B cell (primary cell): ENCODE data around the gene RPL19. TPM values are rescaled to one million over a fixed set of nuclear protein-coding genes. Genes with fewer than 3 reads are reported as not detected.
A peak's percentile ranks its signal among the peaks of the same experiment; 100 is the strongest.

ENCODE experiments used
- ATAC-seq: fragments of 200-7000 bp; cut with Tn5 transposase; one replicate; pipeline ENCODE4 v1.10.0; 2021; ENCODE audit warnings: low read depth, mild to moderate bottlenecking, moderate number of reproducible peaks, moderate library complexity
- CTCF ChIA-PET: fragments of 350-600 bp; sonication (Branson Sonifier 250); formaldehyde crosslinking; loops from one replicate; lab custom pipeline; 2021; ENCODE audit warnings: antibody characterized with exemption, inconsistent platforms; lab: Charles Lee
- POLR2A ChIA-PET: fragments of 350-600 bp; sonication (Branson Sonifier 250); formaldehyde crosslinking; loops from one replicate; lab custom pipeline; 2021; ENCODE audit warnings: antibody characterized with exemption; lab: Charles Lee
- DNase-seq: peaks from one replicate; pipeline ENCODE4 v3.0.0; 2013
- H2AFZ ChIP-seq: 2 replicates; pipeline ENCODE4 v1.6.1; 2012; ENCODE audit warnings: mild to moderate bottlenecking, low read depth, low read length; ENCODE audit not compliant: insufficient read depth, poor library complexity, severe bottlenecking
- H3K27ac ChIP-seq, 2 donors: 1 replicate in 1 of 2; 2 replicates in 1 of 2; pipeline ENCODE4 v1.5.1; 2012 to 2013; ENCODE audit warnings: low read length in 2 of 2, mild to moderate bottlenecking in 2 of 2, moderate library complexity in 1 of 2
- H3K27me3 ChIP-seq, 4 experiments: fragments of 200-600 bp in 1 of 4; sonication (generic) in 1 of 4; replicated peaks in 1 of 4; 1 replicate in 2 of 4; 2 replicates in 2 of 4; pipeline versions ENCODE4 v1.6.1 to v1.7.0; 2013 to 2016; ENCODE audit warnings: low read length in 3 of 4, mild to moderate bottlenecking in 2 of 4, mixed read lengths in 1 of 4, moderate library complexity in 1 of 4; ENCODE audit not compliant: insufficient read depth in 4 of 4, control insufficient read depth in 3 of 4; ENCODE audit errors: control extremely low read depth in 1 of 4
- H3K36me3 ChIP-seq, 2 experiments: replicated peaks in 1 of 2; 1 replicate in 1 of 2; 2 replicates in 1 of 2; pipeline versions ENCODE4 v1.6.1 to v1.7.1; 2013; ENCODE audit warnings: low read length in 1 of 2; ENCODE audit not compliant: insufficient read depth in 2 of 2, control insufficient read depth in 1 of 2; ENCODE audit errors: control extremely low read depth in 1 of 2, extremely low read depth in 1 of 2
- H3K4me1 ChIP-seq, 2 donors: fragments of 200-600 bp in 1 of 2; sonication (generic) in 1 of 2; 1 replicate in 1 of 2; 2 replicates in 1 of 2; pipeline versions ENCODE4 v1.5.1 to v1.6.1; 2013 to 2017; ENCODE audit warnings: low read length in 2 of 2; ENCODE audit not compliant: control insufficient read depth in 2 of 2, insufficient read depth in 2 of 2
- H3K4me2 ChIP-seq: replicated peaks from 2 replicates; pipeline ENCODE3; 2012; ENCODE audit warnings: mild to moderate bottlenecking, low read depth, low read length; ENCODE audit not compliant: poor library complexity, severe bottlenecking
- H3K4me3 ChIP-seq, 5 experiments: fragments of 200-600 bp in 1 of 5; sonication (generic) in 1 of 5; 1 replicate in 3 of 5; 2 replicates in 2 of 5; pipeline versions ENCODE4 v1.5.1 to v1.7.0; 2011 to 2016; ENCODE audit warnings: low read length in 4 of 5, mild to moderate bottlenecking in 4 of 5, low read depth in 2 of 5, control low read depth in 1 of 5, moderate library complexity in 1 of 5; ENCODE audit not compliant: insufficient read depth in 1 of 5; ENCODE audit errors: control extremely low read depth in 1 of 5, extremely low read depth in 1 of 5
- H3K79me2 ChIP-seq: fragments of 200-600 bp; sonication (generic); one replicate; pipeline ENCODE4 v1.6.0; 2016; ENCODE audit warnings: low read length; ENCODE audit not compliant: control insufficient read depth, insufficient read depth
- H3K9ac ChIP-seq: fragments of 200-600 bp; sonication (generic); 2 replicates; pipeline ENCODE4 v1.6.1; 2017; ENCODE audit warnings: mild to moderate bottlenecking, low read length, moderate library complexity
- H3K9me3 ChIP-seq, 3 donors: one replicate each; pipeline versions ENCODE4 v1.6.1 to v1.7.1; 2013; ENCODE audit warnings: low read length in 2 of 3; ENCODE audit not compliant: control insufficient read depth in 2 of 3, insufficient read depth in 1 of 3; ENCODE audit errors: control extremely low read depth in 1 of 3
- H4K20me1 ChIP-seq: 2 replicates; pipeline ENCODE4 v1.6.0; 2012; ENCODE audit warnings: mild to moderate bottlenecking, low read length; ENCODE audit not compliant: insufficient read depth, control insufficient read depth, poor library complexity, severe bottlenecking
- H3K27ac Mint-ChIP-seq: one replicate; pipeline ENCODE4 v1.8.0; 2021; ENCODE audit warnings: mixed read lengths
- H3K27me3 Mint-ChIP-seq: one replicate; pipeline ENCODE4 v1.8.0; 2021; ENCODE audit warnings: mixed read lengths
- H3K4me1 Mint-ChIP-seq: one replicate; pipeline ENCODE4 v1.8.0; 2021; ENCODE audit warnings: mixed read lengths
- H3K4me3 Mint-ChIP-seq: one replicate; pipeline ENCODE4 v1.8.0; 2021; ENCODE audit warnings: mixed read lengths
- H3K9me3 Mint-ChIP-seq: one replicate; pipeline ENCODE4 v1.8.0; 2022; ENCODE audit warnings: mixed read lengths; ENCODE audit not compliant: insufficient read depth
- EZH2 ChIP-seq: IDR thresholded peaks from 2 replicates; pipeline ENCODE4 v1.6.1; 2012; ENCODE audit warnings: borderline replicate concordance, low read depth, mild to moderate bottlenecking, moderate library complexity, low read length; ENCODE audit not compliant: insufficient read depth, poor library complexity, severe bottlenecking
- WGBS: methylation state at CpG from one replicate; pipeline ENCODE4 v1.1.5; 2013; ENCODE audit warnings: missing lambda C conversion rate; ENCODE audit not compliant: insufficient coverage; 5-methylcytosine and 5-hydroxymethylcytosine counted together
- intact Hi-C: fragments of 100-400 bp; cut with micrococcal nuclease; formaldehyde crosslinking; loops from one replicate; pipeline ENCODE4 v1.10.0; 2022
- polyA plus RNA-seq: library from polyadenylated mRNA; depleted of rRNA; stranded (reverse); fragments of >200 nt; gene quantifications from 2 replicates; pipeline ENCODE4 v1.2.3, GENCODE V29; 2012
- total RNA-seq, 2 donors: library from RNA; stranded (reverse); fragments of 120-200 nt in 1 of 2; gene quantifications; 1 replicate in 1 of 2; 2 replicates in 1 of 2; pipeline versions ENCODE4 v1.2.3 to v1.2.4, GENCODE V29; 2013 to 2022
- TF ChIP-seq, protein P1 (sequence below): fragments of 200-600 bp; IDR thresholded peaks from one replicate; pipeline ENCODE4 v1.8.0; 2022; ENCODE audit warnings: antibody characterized with exemption, mild to moderate bottlenecking

Gene RPL19
- total and polyA plus RNA-seq, 2 donors (not counting 1 experiment from before 2014, with no cell fraction given), result 3,041 to 3,233 TPM

DNA sequence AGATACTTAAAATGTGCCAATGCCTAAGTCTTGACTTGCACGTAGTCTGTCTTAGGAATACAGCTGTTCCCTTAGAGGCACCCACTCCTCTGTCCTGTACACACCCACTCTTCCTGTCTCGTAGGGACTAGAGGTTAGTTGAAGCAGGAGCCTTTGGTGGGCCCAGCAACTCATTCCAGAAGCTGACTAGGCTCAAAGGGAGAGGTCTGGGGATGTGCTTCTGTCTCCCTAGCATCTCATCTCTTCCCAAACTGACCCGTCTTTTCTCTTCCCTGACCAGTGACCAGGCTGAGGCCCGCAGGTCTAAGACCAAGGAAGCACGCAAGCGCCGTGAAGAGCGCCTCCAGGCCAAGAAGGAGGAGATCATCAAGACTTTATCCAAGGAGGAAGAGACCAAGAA lies 4.2 kb downstream of the RPL19 start:
- H3K27me3 Mint-ChIP-seq, result no peaks in the 10 kb centered on the region
- no peak overlapping the region for H3K27ac ChIP-seq

DNA sequence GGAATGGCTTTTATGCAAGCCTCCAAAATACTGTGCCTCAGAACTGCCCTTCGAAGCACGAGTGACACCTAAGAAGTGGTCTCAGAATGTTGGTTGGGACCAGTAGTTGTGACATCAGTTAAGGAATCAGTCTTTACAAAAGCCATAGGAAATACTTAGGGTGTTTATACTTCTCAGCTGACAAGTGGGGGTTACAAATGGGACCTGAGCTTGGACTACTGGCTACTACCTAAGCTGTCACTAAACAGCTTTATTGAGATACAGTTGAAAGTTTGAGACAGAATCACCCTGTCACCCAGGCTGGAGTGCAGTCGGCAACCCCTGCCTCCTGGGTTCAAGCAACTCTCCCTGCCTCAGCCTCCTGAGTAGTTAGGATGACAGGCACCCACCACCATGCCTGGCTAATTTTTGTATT lies 5.0 kb downstream of the RPL19 start:
- H3K4me3 Mint-ChIP-seq, result no peak overlapping the region
- intact Hi-C loops, result loop anchor here (10.0 kb wide), 1 partner anchor 200 kb away; the partner anchor contains the start of gene FBXL20
- H3K36me3 ChIP-seq, result peaks cover 4 to 41% of the 10 kb centered on the region in 2 experiments
- no peak overlapping the region for H3K27ac ChIP-seq
- CTCF ChIA-PET, result interaction anchor here (0.7 to 18.9 kb wide), 8 partner anchors 27 to 646 kb away, joined by 3 to 707 read pairs (median 4); partner anchors contain the start of gene PLXDC1
- peaks cover 0 to 3% (median 0%) of the 10 kb centered on the region in 3 donors for H3K9me3 ChIP-seq
- H3K27me3 Mint-ChIP-seq, result no peaks in the 10 kb centered on the region
- peaks cover 53% of the 10 kb centered on the region for H3K4me1 Mint-ChIP-seq
- H3K27me3 ChIP-seq, result peaks cover 0 to 4% (median 0%) of the 10 kb centered on the region in 4 experiments
- H3K4me2 ChIP-seq, result no peak overlapping the region
- DNase-seq (no peak), ATAC-seq (no peak)
- H3K9ac ChIP-seq, result no peak overlapping the region
- peaks cover 18% of the 10 kb centered on the region for H3K79me2 ChIP-seq
- no peaks in the 10 kb centered on the region for H3K9me3 Mint-ChIP-seq
- peaks cover 31% of the 10 kb centered on the region for H4K20me1 ChIP-seq
- no peak overlapping the region for H3K27ac Mint-ChIP-seq
- H3K4me3 ChIP-seq, result no peak overlapping the region
- no peak for TF ChIP-seq EZH2
- TF ChIP-seq, protein P1, sequence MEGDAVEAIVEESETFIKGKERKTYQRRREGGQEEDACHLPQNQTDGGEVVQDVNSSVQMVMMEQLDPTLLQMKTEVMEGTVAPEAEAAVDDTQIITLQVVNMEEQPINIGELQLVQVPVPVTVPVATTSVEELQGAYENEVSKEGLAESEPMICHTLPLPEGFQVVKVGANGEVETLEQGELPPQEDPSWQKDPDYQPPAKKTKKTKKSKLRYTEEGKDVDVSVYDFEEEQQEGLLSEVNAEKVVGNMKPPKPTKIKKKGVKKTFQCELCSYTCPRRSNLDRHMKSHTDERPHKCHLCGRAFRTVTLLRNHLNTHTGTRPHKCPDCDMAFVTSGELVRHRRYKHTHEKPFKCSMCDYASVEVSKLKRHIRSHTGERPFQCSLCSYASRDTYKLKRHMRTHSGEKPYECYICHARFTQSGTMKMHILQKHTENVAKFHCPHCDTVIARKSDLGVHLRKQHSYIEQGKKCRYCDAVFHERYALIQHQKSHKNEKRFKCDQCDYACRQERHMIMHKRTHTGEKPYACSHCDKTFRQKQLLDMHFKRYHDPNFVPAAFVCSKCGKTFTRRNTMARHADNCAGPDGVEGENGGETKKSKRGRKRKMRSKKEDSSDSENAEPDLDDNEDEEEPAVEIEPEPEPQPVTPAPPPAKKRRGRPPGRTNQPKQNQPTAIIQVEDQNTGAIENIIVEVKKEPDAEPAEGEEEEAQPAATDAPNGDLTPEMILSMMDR, result no peak
- no peak overlapping the region for H2AFZ ChIP-seq
- WGBS, result no CpG with 5 or more reads among the region's 3 CpGs
- H3K4me1 ChIP-seq, result peaks cover 40 to 53% of the 10 kb centered on the region in 2 donors
- POLR2A ChIA-PET, result no interaction called here

More for the DNA sequence above, 4.2 kb downstream of the RPL19 start:
- ChIA-PET CTCF (interaction anchor here (0.6 to 18.9 kb wide), 3 partner anchors 36 to 238 kb away, joined by 3 to 707 read pairs (median 5); no protein-coding TSS in a partner anchor), POLR2A (interaction anchor here (1.0 kb wide), 1 partner anchor 51 kb away, joined by 3 read pairs; no protein-coding TSS in a partner anchor)
- H3K9me3 Mint-ChIP-seq, result no peaks in the 10 kb centered on the region
- WGBS, result 98% methylated on average over 5 of the region's 8 CpGs
- H3K79me2 ChIP-seq, result peaks cover 20% of the 10 kb centered on the region
- H3K4me3 Mint-ChIP-seq, result no peak overlapping the region
- intact Hi-C loops, result loop anchor here (10.0 kb wide), 1 partner anchor 201 kb away; the partner anchor contains the start of gene FBXL20
- no peak overlapping the region for H3K4me3 ChIP-seq
- H3K4me1 ChIP-seq, result peaks cover 35 to 48% of the 10 kb centered on the region in 2 donors
- no peak for TF ChIP-seq EZH2
- TF ChIP-seq, protein P1, result no peak
- H4K20me1 ChIP-seq, result peaks cover 31% of the 10 kb centered on the region
- no peak overlapping the region for H3K4me2 ChIP-seq
- H3K27ac Mint-ChIP-seq, result peak overlapping the region; percentile 42
- peaks cover 4 to 41% of the 10 kb centered on the region in 2 experiments for H3K36me3 ChIP-seq
- peaks cover 0 to under 1% (median 0%) of the 10 kb centered on the region in 3 donors for H3K9me3 ChIP-seq
- H3K4me1 Mint-ChIP-seq, result peaks cover 53% of the 10 kb centered on the region
- DNase-seq (no peak), ATAC-seq (no peak)
- H2AFZ ChIP-seq, result no peak overlapping the region
- no peak overlapping the region for H3K9ac ChIP-seq
- no peaks in the 10 kb centered on the region for H3K27me3 ChIP-seq
